Osteocyte (in vitro differentiated cells): ENCODE data around the gene TFDP3. TPM values are rescaled to one million over a fixed set of nuclear protein-coding genes. Genes with fewer than 3 reads are reported as not detected.

ENCODE experiments used
- DNase-seq: peaks from one replicate; pipeline ENCODE4 v3.0.0; 2021; ENCODE audit warnings: mixed read lengths; ENCODE audit not compliant: unreplicated experiment; ENCODE audit errors: extremely low spot score
- H3K27ac Mint-ChIP-seq: one replicate; pipeline ENCODE4 v1.8.0; 2021; ENCODE audit warnings: mild to moderate bottlenecking, mixed read lengths; ENCODE audit not compliant: unreplicated experiment
- H3K27me3 Mint-ChIP-seq: one replicate; pipeline ENCODE4 v1.8.0; 2021; ENCODE audit warnings: mixed read lengths; ENCODE audit not compliant: unreplicated experiment
- H3K36me3 Mint-ChIP-seq: one replicate; pipeline ENCODE4 v1.8.0; 2021; ENCODE audit warnings: mixed read lengths; ENCODE audit not compliant: unreplicated experiment
- H3K4me1 Mint-ChIP-seq: one replicate; pipeline ENCODE4 v1.8.0; 2021; ENCODE audit warnings: mixed read lengths; ENCODE audit not compliant: unreplicated experiment
- H3K4me3 Mint-ChIP-seq: one replicate; pipeline ENCODE4 v1.8.0; 2021; ENCODE audit warnings: mild to moderate bottlenecking, moderate library complexity, mixed read lengths; ENCODE audit not compliant: unreplicated experiment
- H3K9me3 Mint-ChIP-seq: one replicate; pipeline ENCODE4 v1.8.0; 2021; ENCODE audit warnings: mixed read lengths; ENCODE audit not compliant: unreplicated experiment
- total RNA-seq: library from RNA; stranded (reverse); gene quantifications from 2 replicates; pipeline ENCODE4 v1.2.1, GENCODE V29; 2021
- TF ChIP-seq, protein P1 (sequence below): fragments of 200-600 bp; sonication (generic); IDR thresholded peaks from 2 replicates; pipeline ENCODE4 v1.5.0; 2021; ENCODE audit warnings: antibody characterized with exemption, mild to moderate bottlenecking, moderate library complexity

The TFDP3 gene
- total RNA-seq, 1 donor from 2014 or later: not detected

GRCh38 chrX:133251204-133251603 is 33.0 kb upstream of the TFDP3 start:
- no peaks in the 10 kb centered on the region for H3K36me3 Mint-ChIP-seq
- H3K9me3 Mint-ChIP-seq: peaks cover 16% of the 10 kb centered on the region
- no peak overlapping the region for H3K27ac Mint-ChIP-seq
- no peak overlapping the region for H3K4me3 Mint-ChIP-seq
- no peaks in the 10 kb centered on the region for H3K27me3 Mint-ChIP-seq
- H3K4me1 Mint-ChIP-seq: peaks cover 5% of the 10 kb centered on the region
- no peak for DNase-seq
- TF ChIP-seq, protein P1, sequence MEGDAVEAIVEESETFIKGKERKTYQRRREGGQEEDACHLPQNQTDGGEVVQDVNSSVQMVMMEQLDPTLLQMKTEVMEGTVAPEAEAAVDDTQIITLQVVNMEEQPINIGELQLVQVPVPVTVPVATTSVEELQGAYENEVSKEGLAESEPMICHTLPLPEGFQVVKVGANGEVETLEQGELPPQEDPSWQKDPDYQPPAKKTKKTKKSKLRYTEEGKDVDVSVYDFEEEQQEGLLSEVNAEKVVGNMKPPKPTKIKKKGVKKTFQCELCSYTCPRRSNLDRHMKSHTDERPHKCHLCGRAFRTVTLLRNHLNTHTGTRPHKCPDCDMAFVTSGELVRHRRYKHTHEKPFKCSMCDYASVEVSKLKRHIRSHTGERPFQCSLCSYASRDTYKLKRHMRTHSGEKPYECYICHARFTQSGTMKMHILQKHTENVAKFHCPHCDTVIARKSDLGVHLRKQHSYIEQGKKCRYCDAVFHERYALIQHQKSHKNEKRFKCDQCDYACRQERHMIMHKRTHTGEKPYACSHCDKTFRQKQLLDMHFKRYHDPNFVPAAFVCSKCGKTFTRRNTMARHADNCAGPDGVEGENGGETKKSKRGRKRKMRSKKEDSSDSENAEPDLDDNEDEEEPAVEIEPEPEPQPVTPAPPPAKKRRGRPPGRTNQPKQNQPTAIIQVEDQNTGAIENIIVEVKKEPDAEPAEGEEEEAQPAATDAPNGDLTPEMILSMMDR: no peak

GRCh38 chrX:133250184-133251100 is 32.3 kb upstream of the TFDP3 start:
- Mint-ChIP-seq H3K4me3 (no peak overlapping the region), H3K9me3 (peaks cover 20% of the 10 kb centered on the region), H3K27me3 (no peaks in the 10 kb centered on the region), H3K27ac (no peak overlapping the region), H3K4me1 (peaks cover 5% of the 10 kb centered on the region), H3K36me3 (no peaks in the 10 kb centered on the region)
- no peak for DNase-seq
- TF ChIP-seq, protein P1: no peak

DNA sequence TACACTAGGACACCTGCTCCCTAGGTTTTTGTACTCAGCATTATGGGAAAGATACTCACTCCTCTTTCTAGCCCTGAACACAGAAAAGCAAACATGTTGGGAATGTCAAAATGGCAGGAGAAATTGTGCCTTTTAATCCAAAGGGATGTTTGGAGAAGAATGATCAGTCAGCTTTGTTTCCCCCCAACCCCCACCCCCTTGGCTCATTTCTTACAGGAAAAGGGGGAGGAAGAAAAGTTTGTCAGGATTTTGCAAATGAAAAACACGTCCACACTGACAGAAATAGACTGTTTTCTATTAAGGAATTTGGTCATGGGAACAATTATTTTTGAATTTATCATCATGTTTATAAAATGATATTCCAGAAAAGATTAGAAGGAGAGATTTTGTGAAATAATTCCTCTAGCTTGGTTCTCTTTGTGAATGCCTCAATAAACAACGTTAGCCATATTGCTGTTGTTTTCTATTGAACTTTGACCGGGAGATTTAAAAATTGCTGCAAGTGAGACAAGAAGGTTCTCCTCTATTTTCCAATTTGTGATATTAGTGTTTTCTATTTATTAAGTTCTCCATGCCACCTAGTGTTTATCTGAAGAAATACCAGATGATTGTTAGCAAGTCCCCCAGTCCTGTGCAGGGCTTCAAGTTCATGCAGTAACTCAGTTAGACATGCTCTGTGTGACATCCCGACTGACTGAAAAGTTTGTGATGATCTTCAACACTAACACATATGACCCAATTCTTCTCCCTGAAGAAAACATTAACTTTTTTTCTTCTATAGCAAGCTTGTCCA is 31.3 kb upstream of the TFDP3 start:
- Mint-ChIP-seq H3K9me3 (peaks cover 20% of the 10 kb centered on the region), H3K27me3 (no peaks in the 10 kb centered on the region), H3K27ac (no peak overlapping the region), H3K36me3 (no peaks in the 10 kb centered on the region), H3K4me3 (no peak overlapping the region), H3K4me1 (no peaks in the 10 kb centered on the region)
- DNase-seq: no peak
- TF ChIP-seq, protein P1: peak; percentile 44

GRCh38 chrX:133248177-133248576 is 30.0 kb upstream of the TFDP3 start:
- Mint-ChIP-seq H3K9me3 (peaks cover 20% of the 10 kb centered on the region), H3K4me1 (no peaks in the 10 kb centered on the region), H3K4me3 (no peak overlapping the region), H3K27me3 (no peaks in the 10 kb centered on the region), H3K27ac (no peak overlapping the region), H3K36me3 (no peaks in the 10 kb centered on the region)
- TF ChIP-seq, protein P1: no peak
- DNase-seq: no peak

DNA sequence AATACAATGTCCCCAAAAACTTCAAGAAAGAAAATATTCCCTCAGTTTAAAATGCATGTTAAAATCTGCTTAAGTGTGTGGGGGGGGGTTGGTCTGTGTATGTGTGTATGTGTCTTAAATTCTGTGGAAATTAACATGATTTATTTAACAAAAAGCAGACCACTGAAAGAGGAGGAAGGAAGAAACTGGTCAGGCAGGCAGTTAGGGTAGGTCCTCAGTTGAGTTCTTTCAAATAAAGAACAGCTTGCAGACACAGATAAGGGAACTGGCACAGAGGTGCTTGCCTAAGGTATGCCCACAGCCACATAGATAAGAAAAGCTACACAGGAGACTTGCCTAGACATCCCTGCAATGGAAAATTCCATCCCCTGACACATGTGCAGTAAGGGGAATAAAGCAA is 28.8 kb upstream of the TFDP3 start:
- H3K9me3 Mint-ChIP-seq: peaks cover 20% of the 10 kb centered on the region
- no peak for DNase-seq
- TF ChIP-seq, protein P1: no peak
- H3K4me3 Mint-ChIP-seq: no peak overlapping the region
- H3K27me3 Mint-ChIP-seq: no peaks in the 10 kb centered on the region
- no peak overlapping the region for H3K27ac Mint-ChIP-seq
- no peaks in the 10 kb centered on the region for H3K4me1 Mint-ChIP-seq
- no peaks in the 10 kb centered on the region for H3K36me3 Mint-ChIP-seq
